GM12878 (cell line): Measurements from ENCODE around the gene FBXO7. TPM values are rescaled to one million over a fixed set of nuclear protein-coding genes. Genes with fewer than 3 reads are reported as not detected.

ENCODE experiments used
- ATAC-seq: fragments of 200-7000 bp; cut with Tn5 transposase; 3 replicates; pipeline ENCODE4 v1.9.1; 2020; ENCODE audit warnings: mild to moderate bottlenecking, moderate library complexity
- BruUV-seq: library from RNA; stranded (reverse); fragments of 400-500 nt; replicated peaks from 2 replicates; lab custom pipeline; 2021; lab: Mats Ljungman, UMichigan
- CTCF ChIA-PET: fragments of 300-600 bp; sonication (Branson Sonifier 250); formaldehyde crosslinking; extraction: SDS; loops from one replicate; lab custom pipeline; 2021; ENCODE audit warnings: inconsistent platforms; lab: Yijun Ruan, JAX
- POLR2A ChIA-PET: fragments of 350-600 bp; formaldehyde crosslinking; extraction: SDS; loops from one replicate; lab custom pipeline; 2021; ENCODE audit warnings: inconsistent platforms; lab: Charles Lee
- RAD21 ChIA-PET: fragments of 300-600 bp; sonication (Branson Sonifier 250); formaldehyde crosslinking; loops from one replicate; lab custom pipeline; 2023; ENCODE audit warnings: antibody characterized with exemption; ENCODE audit not compliant: unreplicated experiment; lab: Charles Lee
- SMC1A ChIA-PET: fragments of 300-600 bp; sonication (Branson Sonifier 250); formaldehyde crosslinking; loops from one replicate; lab custom pipeline; 2023; ENCODE audit not compliant: unreplicated experiment, uncharacterized antibody; lab: Charles Lee
- DNase-seq: peaks from one replicate; pipeline ENCODE4 v3.0.0-alpha.2; 2011; ENCODE audit warnings: low read depth, low spot score
- FAIRE-seq: peaks from 3 replicates; lab custom pipeline; 2011; peaks lifted over from hg19 to GRCh38; lab: Jason Lieb, UNC
- H2AFZ ChIP-seq: 2 replicates; pipeline ENCODE4 v1.6.0; 2011; ENCODE audit warnings: low read depth, low read length, control low read depth; ENCODE audit not compliant: control insufficient read depth
- H3K27ac ChIP-seq: 2 replicates; pipeline ENCODE4 v1.5.1; 2011; ENCODE audit warnings: control low read depth; ENCODE audit not compliant: control insufficient read depth, insufficient read depth
- H3K27me3 ChIP-seq, 2 experiments: replicated peaks in 1 of 2; 2 replicates each; pipeline versions ENCODE4 v1.6.0 to v1.6.1; 2011; ENCODE audit warnings: low read length in 1 of 2; ENCODE audit not compliant: control insufficient read depth in 2 of 2, insufficient read depth in 2 of 2
- H3K36me3 ChIP-seq, 2 experiments: 2 replicates each; pipeline ENCODE4 v1.5.1; 2011; ENCODE audit warnings: low read length in 1 of 2; ENCODE audit not compliant: control insufficient read depth in 2 of 2, insufficient read depth in 2 of 2
- H3K4me1 ChIP-seq: 2 replicates; pipeline ENCODE4 v1.6.1; 2011; ENCODE audit warnings: mild to moderate bottlenecking, low read length, moderate library complexity, mixed read lengths; ENCODE audit not compliant: control insufficient read depth, insufficient read depth
- H3K4me2 ChIP-seq: 2 replicates; pipeline ENCODE4 v1.6.0; 2011; ENCODE audit warnings: control low read depth; ENCODE audit not compliant: control insufficient read depth, insufficient read depth
- H3K4me3 ChIP-seq: fragments of 200-600 bp; sonication (generic); 2 replicates; pipeline ENCODE4 v1.5.1; 2016
- H3K79me2 ChIP-seq: 2 replicates; pipeline ENCODE4 v1.6.0; 2011; ENCODE audit warnings: low read length; ENCODE audit not compliant: control insufficient read depth, insufficient read depth
- H3K9ac ChIP-seq: 2 replicates; pipeline ENCODE4 v1.8.0; 2011; ENCODE audit warnings: low read length, control low read depth, mixed read lengths; ENCODE audit not compliant: control insufficient read depth, insufficient read depth
- H3K9me3 ChIP-seq: replicated peaks from 3 replicates; pipeline ENCODE4 v1.5.1; 2011; ENCODE audit warnings: mild to moderate bottlenecking, low read length; ENCODE audit not compliant: control insufficient read depth, insufficient read depth
- H4K20me1 ChIP-seq: 2 replicates; pipeline ENCODE4 v1.6.0; 2011; ENCODE audit not compliant: control insufficient read depth, insufficient read depth
- HDAC6 ChIP-seq: fragments of 200-600 bp; sonication (generic); IDR thresholded peaks from one replicate; pipeline ENCODE4 v1.8.0; 2017; ENCODE audit warnings: antibody characterized with exemption; ENCODE audit not compliant: unreplicated experiment
- NFXL1 ChIP-seq: fragments of 450-650 bp; IDR thresholded peaks from 2 replicates; pipeline ENCODE4 v1.6.1; 2017; ENCODE audit warnings: antibody characterized with exemption, mild to moderate bottlenecking, borderline replicate concordance
- WGBS: methylation state at CpG from one replicate; pipeline ENCODE4 v1.1.6; 2016; ENCODE audit warnings: low lambda C conversion rate; ENCODE audit not compliant: insufficient replicate concordance, insufficient coverage; ENCODE audit errors: missing lambda C conversion rate; 5-methylcytosine and 5-hydroxymethylcytosine counted together
- in situ Hi-C: fragments of 300-500 bp; cut with MboI; formaldehyde crosslinking; loops from 9 replicates; pipeline ENCODE4 v1.14.3; 2018; ENCODE audit warnings: mixed read lengths
- intact Hi-C: fragments of 100-400 bp; cut with micrococcal nuclease; formaldehyde crosslinking; loops from one replicate; pipeline ENCODE4 v1.14.2; 2022; ENCODE audit not compliant: unreplicated experiment
- polyA plus RNA-seq, 11 experiments: library from polyadenylated mRNA; depleted of rRNA in 4 of 11; unstranded in 6 of 11; stranded (reverse) in 5 of 11; fragments of >200 nt; fragmentation: Nextera tagmentation in 4 of 11; fragmentation: Illumina TruSeq in 1 of 11; extraction: Ambion mirVana in 4 of 11; extraction: Trizol in 1 of 11; gene quantifications; 1 replicate in 1 of 11; 2 replicates in 10 of 11; pipeline versions ENCODE4 v1.2.1 to v1.2.3, GENCODE V29; 2011 to 2016; ENCODE audit warnings: inconsistent platforms in 2 of 11, missing spikeins in 2 of 11, low read depth in 1 of 11
- total RNA-seq, 4 experiments: library from RNA; depleted of rRNA in 3 of 4; stranded (reverse); fragments of >200 nt in 3 of 4; fragmentation: Illumina TruSeq in 1 of 4; extraction: Trizol in 1 of 4; gene quantifications; 2 replicates each; pipeline versions ENCODE4 v1.2.1 to v1.2.3, GENCODE V29; 2013 to 2021
- TF ChIP-seq, protein P1 (sequence below): fragments of 450-650 bp; formaldehyde crosslinking; IDR thresholded peaks from 2 replicates; pipeline ENCODE4 v1.5.0; 2022; ENCODE audit warnings: mild to moderate bottlenecking, missing genetic modification characterization
- TF ChIP-seq, protein P2 (sequence below): IDR thresholded peaks from 2 replicates; pipeline ENCODE4 v1.6.1; 2012; ENCODE audit warnings: low read length, inconsistent platforms

FBXO7 gene
- total and polyA plus RNA-seq, 10 of the 15 experiments (the other 5 are each of a cell fraction or from before 2014, with no cell fraction given), result 37.3 to 192 (median 110) TPM

DNA sequence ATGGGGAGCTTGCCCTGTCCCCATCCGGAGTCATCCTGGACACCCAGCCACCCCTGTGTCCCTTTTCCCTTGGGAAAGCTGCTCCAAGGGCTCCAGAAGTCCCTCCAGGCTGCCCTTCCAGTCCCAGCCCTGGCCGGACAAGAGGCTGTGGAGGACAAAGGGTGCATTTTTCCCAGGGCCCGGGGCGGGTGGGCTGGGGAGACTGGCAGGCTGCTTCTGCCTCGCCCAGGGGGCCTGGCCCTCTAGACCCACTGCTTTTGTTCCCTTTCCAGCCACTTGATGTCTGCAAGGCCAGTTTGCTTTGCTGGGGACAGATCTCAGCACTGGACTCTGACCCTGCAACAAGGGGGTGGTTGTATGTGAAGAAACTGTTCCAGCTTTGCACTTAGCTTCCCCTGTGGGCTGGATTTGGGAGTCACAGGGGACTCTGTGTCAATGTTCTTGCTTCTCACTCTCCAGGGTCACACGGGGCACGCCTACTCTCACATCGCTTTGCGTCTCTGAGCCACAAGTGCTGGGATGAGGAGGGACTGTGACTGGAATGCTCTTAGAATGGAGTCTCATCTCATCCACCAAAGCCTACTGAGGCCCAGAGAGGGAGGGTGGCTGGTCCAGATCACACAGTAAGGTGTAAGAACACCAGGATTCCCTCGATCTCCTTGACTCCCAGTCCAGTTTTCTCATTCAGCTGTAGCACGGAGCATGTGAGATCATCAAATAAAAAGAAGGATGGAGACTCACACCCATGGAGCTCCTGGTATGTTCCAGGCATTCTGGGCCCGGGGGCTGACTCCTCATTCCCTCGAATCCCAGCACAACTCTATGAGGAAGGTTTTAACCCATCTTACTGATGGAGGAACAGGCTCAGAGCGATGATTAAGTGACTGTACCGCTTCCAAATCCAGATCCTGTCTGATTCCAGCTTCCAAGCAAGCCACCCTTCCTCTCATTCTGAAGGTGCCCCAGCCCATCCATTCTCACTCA, 59.9 kb downstream of the FBXO7 start (continued):
- TF ChIP-seq NFXL1, result no peak
- TF ChIP-seq, protein P1, sequence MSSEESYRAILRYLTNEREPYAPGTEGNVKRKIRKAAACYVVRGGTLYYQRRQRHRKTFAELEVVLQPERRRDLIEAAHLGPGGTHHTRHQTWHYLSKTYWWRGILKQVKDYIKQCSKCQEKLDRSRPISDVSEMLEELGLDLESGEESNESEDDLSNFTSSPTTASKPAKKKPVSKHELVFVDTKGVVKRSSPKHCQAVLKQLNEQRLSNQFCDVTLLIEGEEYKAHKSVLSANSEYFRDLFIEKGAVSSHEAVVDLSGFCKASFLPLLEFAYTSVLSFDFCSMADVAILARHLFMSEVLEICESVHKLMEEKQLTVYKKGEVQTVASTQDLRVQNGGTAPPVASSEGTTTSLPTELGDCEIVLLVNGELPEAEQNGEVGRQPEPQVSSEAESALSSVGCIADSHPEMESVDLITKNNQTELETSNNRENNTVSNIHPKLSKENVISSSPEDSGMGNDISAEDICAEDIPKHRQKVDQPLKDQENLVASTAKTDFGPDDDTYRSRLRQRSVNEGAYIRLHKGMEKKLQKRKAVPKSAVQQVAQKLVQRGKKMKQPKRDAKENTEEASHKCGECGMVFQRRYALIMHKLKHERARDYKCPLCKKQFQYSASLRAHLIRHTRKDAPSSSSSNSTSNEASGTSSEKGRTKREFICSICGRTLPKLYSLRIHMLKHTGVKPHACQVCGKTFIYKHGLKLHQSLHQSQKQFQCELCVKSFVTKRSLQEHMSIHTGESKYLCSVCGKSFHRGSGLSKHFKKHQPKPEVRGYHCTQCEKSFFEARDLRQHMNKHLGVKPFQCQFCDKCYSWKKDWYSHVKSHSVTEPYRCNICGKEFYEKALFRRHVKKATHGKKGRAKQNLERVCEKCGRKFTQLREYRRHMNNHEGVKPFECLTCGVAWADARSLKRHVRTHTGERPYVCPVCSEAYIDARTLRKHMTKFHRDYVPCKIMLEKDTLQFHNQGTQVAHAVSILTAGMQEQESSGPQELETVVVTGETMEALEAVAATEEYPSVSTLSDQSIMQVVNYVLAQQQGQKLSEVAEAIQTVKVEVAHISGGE (CRISPR knock-in tag), result no peak

DNA sequence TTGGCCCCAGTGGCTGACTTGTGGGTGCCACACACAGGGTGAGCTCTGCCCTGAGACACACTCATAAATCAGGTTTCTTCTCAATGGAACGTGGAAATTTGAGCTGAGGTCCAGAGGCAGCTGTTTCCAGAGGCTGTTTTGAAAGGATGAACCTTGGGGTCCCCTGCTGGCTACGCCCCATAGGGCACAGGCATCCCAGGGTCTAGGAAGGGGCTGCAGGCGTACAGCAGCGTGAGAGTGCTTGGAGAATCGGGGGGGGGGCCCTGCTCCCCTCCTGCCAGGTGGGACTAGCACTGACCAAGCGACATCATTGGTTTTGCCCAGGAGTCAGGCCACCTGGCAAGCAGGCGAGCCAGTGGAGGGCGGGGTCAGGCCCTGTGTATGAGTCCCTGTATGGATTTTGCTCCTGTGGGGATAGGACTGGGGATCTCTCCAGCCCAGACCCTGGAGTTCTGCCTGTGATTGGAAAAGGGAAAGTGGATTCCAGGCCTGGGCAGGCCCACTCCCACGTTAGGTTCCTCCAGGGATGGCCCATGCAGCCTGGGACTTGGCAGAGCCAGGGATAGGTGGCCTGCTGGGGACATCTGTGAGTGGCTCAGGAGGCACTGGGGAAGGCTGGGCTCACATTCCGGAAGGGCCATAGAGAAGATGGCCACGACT, 61.0 kb downstream of the FBXO7 start:
- 11% methylated on average over 9 of the region's 11 CpGs for WGBS
- no peaks in the 10 kb centered on the region for H3K9me3 ChIP-seq
- RAD21 ChIA-PET, result no interaction called here
- no peak for ATAC-seq
- BruUV-seq, result no TSS peak
- H3K9ac ChIP-seq, result no peak overlapping the region
- peaks cover 3% of the 10 kb centered on the region; the same call in 1 of the 2 replicates for H3K4me1 ChIP-seq
- FAIRE-seq, result no peak
- DNase-seq, result no peak
- POLR2A ChIA-PET, result no interaction called here
- no peak overlapping the region for H3K4me3 ChIP-seq
- no peak overlapping the region for H3K4me2 ChIP-seq
- CTCF ChIA-PET, result no interaction called here
- in situ Hi-C loops (no loop called here), intact Hi-C loops (no loop called here)
- no peak overlapping the region for H3K27ac ChIP-seq
- no peaks in the 10 kb centered on the region for H3K79me2 ChIP-seq
- no peaks in the 10 kb centered on the region for H3K27me3 ChIP-seq
- TF ChIP-seq HDAC6, result no peak
- TF ChIP-seq, protein P2, sequence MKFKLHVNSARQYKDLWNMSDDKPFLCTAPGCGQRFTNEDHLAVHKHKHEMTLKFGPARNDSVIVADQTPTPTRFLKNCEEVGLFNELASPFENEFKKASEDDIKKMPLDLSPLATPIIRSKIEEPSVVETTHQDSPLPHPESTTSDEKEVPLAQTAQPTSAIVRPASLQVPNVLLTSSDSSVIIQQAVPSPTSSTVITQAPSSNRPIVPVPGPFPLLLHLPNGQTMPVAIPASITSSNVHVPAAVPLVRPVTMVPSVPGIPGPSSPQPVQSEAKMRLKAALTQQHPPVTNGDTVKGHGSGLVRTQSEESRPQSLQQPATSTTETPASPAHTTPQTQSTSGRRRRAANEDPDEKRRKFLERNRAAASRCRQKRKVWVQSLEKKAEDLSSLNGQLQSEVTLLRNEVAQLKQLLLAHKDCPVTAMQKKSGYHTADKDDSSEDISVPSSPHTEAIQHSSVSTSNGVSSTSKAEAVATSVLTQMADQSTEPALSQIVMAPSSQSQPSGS, result no peak
- TF ChIP-seq, all 136 proteins: peak for 0
- Histone ChIP-seq H4K20me1 (no peaks in the 10 kb centered on the region), H2AFZ (no peak overlapping the region), H3K36me3 (no peaks in the 10 kb centered on the region)
- SMC1A ChIA-PET, result interaction anchor here (0.9 kb wide), 1 partner anchor 12 kb away, joined by 3 read pairs; no protein-coding TSS in a partner anchor
